OCI-LY1 (cell line): ENCODE results near the gene DMBT1.

Experiments used
- EZH2 ChIP-seq: fragments of 200-600 bp; sonication (generic), shearing (Covaris generic); IDR thresholded peaks from 2 replicates; pipeline ENCODE4 v1.8.0; 2017; ENCODE audit warnings: borderline replicate concordance, mixed run types, mild to moderate bottlenecking, antibody characterized with exemption, low read length, moderate library complexity, mixed read lengths
- TF ChIP-seq, protein P1 (sequence below): fragments of 200-600 bp; sonication (generic), shearing (Covaris generic); IDR thresholded peaks from 2 replicates; pipeline ENCODE4 v1.5.1; 2017; ENCODE audit warnings: mild to moderate bottlenecking, antibody characterized with exemption, low read length, moderate library complexity, mixed read lengths

DNA sequence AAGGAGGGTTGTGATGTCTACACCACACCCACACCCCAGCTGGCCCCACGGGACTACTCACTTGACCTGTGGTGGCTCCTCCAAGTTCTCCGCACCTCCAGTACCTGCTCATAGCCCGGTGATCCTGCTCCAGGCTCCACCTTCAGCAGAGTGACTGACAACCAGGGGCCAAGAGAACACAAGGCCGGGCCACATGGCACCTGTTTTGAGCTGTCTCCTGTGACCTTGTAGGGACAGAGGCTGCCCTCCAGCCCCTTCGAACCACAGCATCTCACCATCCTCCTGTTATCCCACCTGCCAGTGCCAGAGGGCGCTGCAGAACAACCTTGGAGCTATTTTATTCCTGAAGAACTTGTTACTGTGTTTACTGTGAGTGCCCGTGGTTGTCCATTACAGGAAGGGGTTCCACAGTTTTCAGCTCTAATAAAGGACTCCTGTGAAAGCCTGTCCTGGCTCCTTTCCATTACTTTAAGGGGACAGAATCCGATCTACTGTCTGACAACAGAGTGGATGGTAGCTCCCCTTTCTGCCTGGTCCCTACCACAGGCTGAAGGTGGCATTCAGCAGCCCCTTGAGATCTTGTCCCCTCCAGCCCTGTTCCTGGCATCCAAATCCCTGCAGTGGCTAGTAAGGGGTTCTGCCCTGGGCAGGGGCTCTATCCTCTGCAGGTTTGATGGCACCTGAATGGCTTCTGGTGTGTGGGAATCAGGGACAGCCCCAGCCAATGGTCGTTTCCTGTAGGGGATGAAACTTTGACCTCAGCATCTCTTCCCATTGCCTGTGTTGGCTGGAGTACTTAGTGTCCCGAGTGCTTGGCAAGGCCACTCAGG, 88.3 kb downstream of the DMBT1 start:
- TF ChIP-seq, protein P1, sequence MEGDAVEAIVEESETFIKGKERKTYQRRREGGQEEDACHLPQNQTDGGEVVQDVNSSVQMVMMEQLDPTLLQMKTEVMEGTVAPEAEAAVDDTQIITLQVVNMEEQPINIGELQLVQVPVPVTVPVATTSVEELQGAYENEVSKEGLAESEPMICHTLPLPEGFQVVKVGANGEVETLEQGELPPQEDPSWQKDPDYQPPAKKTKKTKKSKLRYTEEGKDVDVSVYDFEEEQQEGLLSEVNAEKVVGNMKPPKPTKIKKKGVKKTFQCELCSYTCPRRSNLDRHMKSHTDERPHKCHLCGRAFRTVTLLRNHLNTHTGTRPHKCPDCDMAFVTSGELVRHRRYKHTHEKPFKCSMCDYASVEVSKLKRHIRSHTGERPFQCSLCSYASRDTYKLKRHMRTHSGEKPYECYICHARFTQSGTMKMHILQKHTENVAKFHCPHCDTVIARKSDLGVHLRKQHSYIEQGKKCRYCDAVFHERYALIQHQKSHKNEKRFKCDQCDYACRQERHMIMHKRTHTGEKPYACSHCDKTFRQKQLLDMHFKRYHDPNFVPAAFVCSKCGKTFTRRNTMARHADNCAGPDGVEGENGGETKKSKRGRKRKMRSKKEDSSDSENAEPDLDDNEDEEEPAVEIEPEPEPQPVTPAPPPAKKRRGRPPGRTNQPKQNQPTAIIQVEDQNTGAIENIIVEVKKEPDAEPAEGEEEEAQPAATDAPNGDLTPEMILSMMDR = peak; percentile 68
- TF ChIP-seq EZH2 = no peak
